Loucy (cell line): ENCODE measurements around the gene IGSF8.

ENCODE experiments used
- H2AFZ ChIP-seq: fragments of 200-600 bp; sonication (generic); 2 replicates; pipeline ENCODE4 v1.6.0; 2016; ENCODE audit warnings: antibody characterized with exemption, mild to moderate bottlenecking, low read length, moderate library complexity
- H3F3A ChIP-seq: fragments of 200-600 bp; 2 replicates; pipeline ENCODE4 v1.6.0; 2016; ENCODE audit warnings: antibody characterized with exemption, low read depth, mild to moderate bottlenecking
- H3K27me3 ChIP-seq: fragments of 200-600 bp; sonication (generic); 2 replicates; pipeline ENCODE4 v1.6.1; 2014; ENCODE audit warnings: low read length, mild to moderate bottlenecking; ENCODE audit not compliant: insufficient read depth, poor library complexity, severe bottlenecking
- H3K36me3 ChIP-seq: fragments of 200-600 bp; sonication (generic); 2 replicates; pipeline ENCODE4 v1.6.1; 2016; ENCODE audit warnings: low read length; ENCODE audit not compliant: insufficient read depth
- H3K4me1 ChIP-seq: fragments of 200-600 bp; sonication (generic); 2 replicates; pipeline ENCODE4 v1.5.1; 2014; ENCODE audit warnings: low read length, mild to moderate bottlenecking; ENCODE audit not compliant: insufficient read depth, poor library complexity, severe bottlenecking
- H3K4me2 ChIP-seq: fragments of 200-600 bp; sonication (generic); 2 replicates; pipeline ENCODE4 v1.6.0; 2014; ENCODE audit warnings: antibody characterized with exemption, low read length, low read depth, mild to moderate bottlenecking; ENCODE audit not compliant: poor library complexity, severe bottlenecking
- H3K4me3 ChIP-seq: fragments of 200-600 bp; sonication (generic); 2 replicates; pipeline ENCODE4 v1.5.1; 2014; ENCODE audit warnings: low read length, mild to moderate bottlenecking, mixed read lengths; ENCODE audit not compliant: poor library complexity, severe bottlenecking
- H3K79me2 ChIP-seq: fragments of 200-600 bp; sonication (generic); 2 replicates; pipeline ENCODE4 v1.6.1; 2014; ENCODE audit warnings: low read length; ENCODE audit not compliant: insufficient read depth
- H3K9ac ChIP-seq: fragments of 200-600 bp; sonication (generic); 2 replicates; pipeline ENCODE4 v1.6.0; 2014; ENCODE audit warnings: mild to moderate bottlenecking, low read depth, low read length, moderate library complexity; ENCODE audit not compliant: poor library complexity, severe bottlenecking
- H3K9me2 ChIP-seq: fragments of 200-600 bp; sonication (generic); replicated peaks from 2 replicates; pipeline ENCODE4 v1.6.1; 2016; ENCODE audit warnings: low read depth, low read length, mixed read lengths
- H3K9me3 ChIP-seq: fragments of 200-600 bp; sonication (generic); 2 replicates; pipeline ENCODE4 v1.6.1; 2014; ENCODE audit warnings: mild to moderate bottlenecking, antibody characterized with exemption, low read length, low read depth; ENCODE audit not compliant: insufficient read depth
- H4K20me1 ChIP-seq: fragments of 200-600 bp; sonication (generic); 2 replicates; pipeline ENCODE4 v1.6.0; 2014; ENCODE audit warnings: antibody characterized with exemption, low read length, mild to moderate bottlenecking; ENCODE audit not compliant: insufficient read depth, poor library complexity, severe bottlenecking
- EZH2phosphoT487 ChIP-seq: fragments of 200-600 bp; IDR thresholded peaks from 2 replicates; pipeline ENCODE4 v1.6.1; 2018; ENCODE audit warnings: antibody characterized with exemption, mild to moderate bottlenecking, moderate library complexity, borderline replicate concordance
- TF ChIP-seq, protein P1 (sequence below): fragments of 200-600 bp; sonication (generic); conservative IDR thresholded peaks from 2 replicates; pipeline ENCODE4 v1.5.1; 2014; ENCODE audit warnings: mild to moderate bottlenecking, antibody characterized with exemption, low read length

The IGSF8 gene

GRCh38 chr1:160115545-160116282 lies 17.3 kb upstream of the IGSF8 start, which contains the start of gene ATP1A2:
Gene ATP1A2, plus strand, starts transcription at chr1:160115759. Its CDS starts 103 bp downstream, at chr1:160115862.
- Histone ChIP-seq H2AFZ (no peak within 1 kb of the TSS), H3K36me3 (no peaks in the 10 kb centered on the region), H3K27me3 (no peaks in the 10 kb centered on the region), H3K9ac (no peak within 1 kb of the TSS), H3F3A (no peaks in the 10 kb centered on the region), H4K20me1 (no peaks in the 10 kb centered on the region), H3K9me3 (no peaks in the 10 kb centered on the region), H3K4me3 (no peak within 1 kb of the TSS), H3K9me2 (no peaks in the 10 kb centered on the region), H3K4me2 (no peak within 1 kb of the TSS), H3K79me2 (no peaks in the 10 kb centered on the region), H3K4me1 (no peaks in the 10 kb centered on the region)
- TF ChIP-seq, protein P1, sequence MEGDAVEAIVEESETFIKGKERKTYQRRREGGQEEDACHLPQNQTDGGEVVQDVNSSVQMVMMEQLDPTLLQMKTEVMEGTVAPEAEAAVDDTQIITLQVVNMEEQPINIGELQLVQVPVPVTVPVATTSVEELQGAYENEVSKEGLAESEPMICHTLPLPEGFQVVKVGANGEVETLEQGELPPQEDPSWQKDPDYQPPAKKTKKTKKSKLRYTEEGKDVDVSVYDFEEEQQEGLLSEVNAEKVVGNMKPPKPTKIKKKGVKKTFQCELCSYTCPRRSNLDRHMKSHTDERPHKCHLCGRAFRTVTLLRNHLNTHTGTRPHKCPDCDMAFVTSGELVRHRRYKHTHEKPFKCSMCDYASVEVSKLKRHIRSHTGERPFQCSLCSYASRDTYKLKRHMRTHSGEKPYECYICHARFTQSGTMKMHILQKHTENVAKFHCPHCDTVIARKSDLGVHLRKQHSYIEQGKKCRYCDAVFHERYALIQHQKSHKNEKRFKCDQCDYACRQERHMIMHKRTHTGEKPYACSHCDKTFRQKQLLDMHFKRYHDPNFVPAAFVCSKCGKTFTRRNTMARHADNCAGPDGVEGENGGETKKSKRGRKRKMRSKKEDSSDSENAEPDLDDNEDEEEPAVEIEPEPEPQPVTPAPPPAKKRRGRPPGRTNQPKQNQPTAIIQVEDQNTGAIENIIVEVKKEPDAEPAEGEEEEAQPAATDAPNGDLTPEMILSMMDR, result no peak
- TF ChIP-seq EZH2phosphoT487, result no peak

GRCh38 chr1:160114085-160114484 lies 15.7 kb upstream of the IGSF8 start:
- Histone ChIP-seq H4K20me1 (no peaks in the 10 kb centered on the region), H3K4me1 (no peaks in the 10 kb centered on the region), H3K9ac (no peak overlapping the region), H3K36me3 (no peaks in the 10 kb centered on the region), H2AFZ (no peak overlapping the region), H3K9me3 (no peaks in the 10 kb centered on the region), H3K79me2 (no peaks in the 10 kb centered on the region), H3K4me2 (no peak overlapping the region), H3F3A (no peaks in the 10 kb centered on the region), H3K27me3 (no peaks in the 10 kb centered on the region), H3K9me2 (no peaks in the 10 kb centered on the region), H3K4me3 (no peak overlapping the region)
- TF ChIP-seq EZH2phosphoT487, result no peak
- TF ChIP-seq, protein P1, result no peak

DNA sequence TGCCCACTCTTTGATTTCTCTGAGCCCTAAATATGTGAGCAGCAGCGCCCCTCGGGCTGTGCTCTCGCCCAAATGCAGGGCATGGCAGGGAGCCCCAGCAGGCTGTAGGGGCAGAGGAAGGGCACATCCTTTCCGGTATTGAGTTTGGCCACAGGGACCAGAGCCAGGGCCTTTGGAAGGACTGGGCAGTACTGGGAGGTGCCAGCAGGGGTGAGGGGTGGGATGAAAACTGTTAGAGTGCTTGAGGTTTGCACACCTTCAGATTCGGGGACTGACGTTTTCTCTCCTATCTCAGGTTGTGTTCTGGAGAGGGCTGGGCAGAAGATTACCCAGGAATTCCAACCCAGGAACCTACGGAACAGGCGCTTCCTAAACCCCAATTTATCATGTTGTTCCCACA lies 15.0 kb upstream of the IGSF8 start:
- H3F3A ChIP-seq, result no peaks in the 10 kb centered on the region

More for the DNA sequence above, 15.0 kb upstream of the IGSF8 start:
- Histone ChIP-seq H3K4me2 (no peak overlapping the region), H3K9ac (no peak overlapping the region), H3K4me3 (no peak overlapping the region), H4K20me1 (no peaks in the 10 kb centered on the region), H3K9me2 (no peaks in the 10 kb centered on the region), H3K4me1 (no peaks in the 10 kb centered on the region), H3K79me2 (no peaks in the 10 kb centered on the region), H3K9me3 (no peaks in the 10 kb centered on the region), H2AFZ (no peak overlapping the region), H3K36me3 (no peaks in the 10 kb centered on the region), H3K27me3 (no peaks in the 10 kb centered on the region)
- no peak for TF ChIP-seq EZH2phosphoT487
- TF ChIP-seq, protein P1, result no peak
